Endothelial cell of umbilical vein (primary cell): ENCODE data around the gene LSM3. TPM values are rescaled to one million over a fixed set of nuclear protein-coding genes. Genes with fewer than 3 reads are reported as not detected.
A peak's percentile ranks its signal among the peaks of the same experiment; 100 is the strongest.

Source experiments
- BruUV-seq: library from RNA; stranded (reverse); fragments of 400-500 nt; replicated peaks from 2 replicates; lab custom pipeline; 2021; lab: Mats Ljungman, UMichigan
- CTCF ChIA-PET: fragments of 300-600, 350-600 bp; sonication (Branson Sonifier 250); formaldehyde crosslinking; loops from one replicate; lab custom pipeline; 2021; ENCODE audit warnings: antibody characterized with exemption, inconsistent platforms; lab: Charles Lee
- POLR2A ChIA-PET: fragments of 300-600, 350-600 bp; sonication (Branson Sonifier 250); formaldehyde crosslinking; loops from one replicate; lab custom pipeline; 2021; ENCODE audit warnings: antibody characterized with exemption, inconsistent platforms; lab: Charles Lee
- DNase-seq: peaks from one replicate; pipeline ENCODE4 v3.0.0-alpha.2; 2011; ENCODE audit warnings: low read depth, low spot score
- FAIRE-seq: peaks from 2 replicates; lab custom pipeline; 2011; peaks lifted over from hg19 to GRCh38; lab: Jason Lieb, UNC
- H2AFZ ChIP-seq: 2 replicates; pipeline ENCODE4 v1.6.0; 2012; ENCODE audit warnings: low read depth, low read length, control low read depth, inconsistent platforms
- H3K27ac ChIP-seq: 2 replicates; pipeline ENCODE4 v1.5.1; 2011; ENCODE audit warnings: low read depth, mild to moderate bottlenecking, control low read depth, low read length, moderate library complexity; ENCODE audit not compliant: insufficient read depth
- H3K27me3 ChIP-seq, 2 experiments: 2 replicates each; pipeline versions ENCODE4 v1.6.0 to v1.6.1; 2011; ENCODE audit warnings: low read length in 2 of 2, mixed read lengths in 1 of 2; ENCODE audit not compliant: control insufficient read depth in 2 of 2, insufficient read depth in 2 of 2
- H3K36me3 ChIP-seq, 2 experiments: 2 replicates in 1 of 2; 3 replicates in 1 of 2; pipeline ENCODE4 v1.5.1; 2011; ENCODE audit warnings: low read length in 2 of 2, mild to moderate bottlenecking in 1 of 2, moderate library complexity in 1 of 2; ENCODE audit not compliant: control insufficient read depth in 2 of 2, insufficient read depth in 2 of 2; ENCODE audit errors: extremely low read depth in 1 of 2
- H3K4me1 ChIP-seq: 3 replicates; pipeline ENCODE4 v1.5.1; 2011; ENCODE audit warnings: mild to moderate bottlenecking, low read length; ENCODE audit not compliant: control insufficient read depth, insufficient read depth; ENCODE audit errors: extremely low read depth
- H3K4me2 ChIP-seq: 2 replicates; pipeline ENCODE4 v1.6.1; 2011; ENCODE audit warnings: low read length, control low read depth, mixed read lengths; ENCODE audit not compliant: insufficient read depth
- H3K4me3 ChIP-seq, 3 experiments: fragments of 200-600 bp in 1 of 3; sonication (generic), shearing (Covaris generic) in 1 of 3; replicated peaks in 1 of 3; 2 replicates each; pipeline ENCODE4 v1.5.1; 2011 to 2016; ENCODE audit warnings: control low read depth in 3 of 3, low read length in 3 of 3, mild to moderate bottlenecking in 2 of 3, inconsistent platforms in 1 of 3, low read depth in 1 of 3, moderate library complexity in 1 of 3; ENCODE audit not compliant: insufficient read depth in 1 of 3
- H3K79me2 ChIP-seq: 2 replicates; pipeline ENCODE4 v1.6.0; 2012; ENCODE audit warnings: low read length, inconsistent platforms; ENCODE audit not compliant: control insufficient read depth, insufficient read depth
- H3K9ac ChIP-seq: replicated peaks from 2 replicates; pipeline ENCODE3; 2011; ENCODE audit warnings: low read length, control low read depth; ENCODE audit not compliant: insufficient read depth; ENCODE audit errors: extremely low read depth
- H3K9me1 ChIP-seq: replicated peaks from 3 replicates; pipeline ENCODE4 v1.6.0; 2011; ENCODE audit warnings: mild to moderate bottlenecking, low read length; ENCODE audit not compliant: control insufficient read depth, insufficient read depth; ENCODE audit errors: extremely low read depth
- H3K9me3 ChIP-seq: replicated peaks from 2 replicates; pipeline ENCODE4 v1.5.1; 2012; ENCODE audit warnings: low read length, inconsistent platforms; ENCODE audit not compliant: control insufficient read depth, insufficient read depth
- H4K20me1 ChIP-seq: replicated peaks from 2 replicates; pipeline ENCODE3; 2011; ENCODE audit warnings: mild to moderate bottlenecking, low read length; ENCODE audit not compliant: control insufficient read depth, insufficient read depth; ENCODE audit errors: extremely low read depth
- CTCF ChIP-seq, 2 donors: IDR thresholded peaks; 1 replicate in 1 of 2; 2 replicates in 1 of 2; pipeline ENCODE4 v1.5.1; 2011; ENCODE audit warnings: low read length in 2 of 2, mild to moderate bottlenecking in 2 of 2, moderate library complexity in 2 of 2, control low read depth in 1 of 2, inconsistent platforms in 1 of 2, low read depth in 1 of 2; ENCODE audit not compliant: insufficient read depth in 1 of 2; ENCODE audit errors: extremely low read depth in 1 of 2
- EZH2 ChIP-seq: IDR thresholded peaks from 2 replicates; pipeline ENCODE4 v1.6.1; 2012; ENCODE audit warnings: borderline replicate concordance, low read depth, mild to moderate bottlenecking, moderate library complexity, low read length, inconsistent platforms; ENCODE audit not compliant: severe bottlenecking
- FOS ChIP-seq: IDR thresholded peaks from 2 replicates; pipeline ENCODE4 v1.6.1; 2011; ENCODE audit warnings: mild to moderate bottlenecking, low read length, moderate library complexity, borderline replicate concordance; ENCODE audit not compliant: insufficient read depth
- GATA2 ChIP-seq: IDR thresholded peaks from 2 replicates; pipeline ENCODE4 v1.7.0; 2011; ENCODE audit warnings: low read depth, mild to moderate bottlenecking, moderate library complexity, mixed read lengths, low read length; ENCODE audit not compliant: insufficient read length, insufficient read depth
- JUN ChIP-seq: IDR thresholded peaks from 2 replicates; pipeline ENCODE4 v1.6.1; 2011; ENCODE audit warnings: borderline replicate concordance, low read depth; ENCODE audit not compliant: insufficient read length, insufficient read depth
- MAX ChIP-seq: IDR thresholded peaks from 2 replicates; pipeline ENCODE4 v1.6.1; 2011; ENCODE audit not compliant: insufficient read depth, insufficient read length
- MYC ChIP-seq: IDR thresholded peaks from one replicate; pipeline ENCODE4 v1.6.1; 2011; ENCODE audit warnings: mild to moderate bottlenecking, low read depth, low read length
- POLR2A ChIP-seq: IDR thresholded peaks from 2 replicates; pipeline ENCODE4 v1.6.1; 2012; ENCODE audit warnings: low read depth, mild to moderate bottlenecking, control low read depth, low read length
- POLR2AphosphoS5 ChIP-seq: IDR thresholded peaks from 2 replicates; pipeline ENCODE4 v1.6.1; 2012; ENCODE audit warnings: low read depth, mild to moderate bottlenecking, control low read depth, low read length, moderate library complexity; ENCODE audit not compliant: insufficient read depth
- dilution Hi-C: fragments of 300-500 bp; cut with MboI; formaldehyde crosslinking; loops from one replicate; pipeline ENCODE4 v1.15.0; 2019; ENCODE audit warnings: low sequenced_read_pairs; ENCODE audit not compliant: extremely low pct_ligation_motif_present
- intact Hi-C: fragments of 100-400 bp; cut with micrococcal nuclease; formaldehyde crosslinking; loops from one replicate; pipeline ENCODE4 v1.10.0; 2022
- polyA plus RNA-seq, 4 experiments: library from polyadenylated mRNA; depleted of rRNA in 3 of 4; stranded (reverse) in 3 of 4; unstranded in 1 of 4; fragments of >200 nt; gene quantifications; 2 replicates each; pipeline versions ENCODE4 v1.2.1 to v1.2.3, GENCODE V29; 2011 to 2012; ENCODE audit warnings: missing spikeins in 1 of 4
- total RNA-seq: library from RNA; stranded (reverse); gene quantifications from 2 replicates; pipeline ENCODE4 v1.2.3, GENCODE V29; 2021

LSM3 gene
- total and polyA plus RNA-seq, 2 donors (not counting 3 experiments of a cell fraction or from before 2014, with no cell fraction given) = 4.4 to 13.0 TPM

GRCh38 chr3:14177580-14178246 is 904 bp upstream of the LSM3 start:
- H2AFZ ChIP-seq = peak overlapping the region; percentile 10
- H3K4me1 ChIP-seq = peaks cover 10% of the 10 kb centered on the region
- no peak for TF ChIP-seq EZH2
- TF ChIP-seq MAX = no peak
- no peak for TF ChIP-seq MYC
- TF ChIP-seq JUN = no peak
- TF ChIP-seq POLR2A = peak; percentile 42
- TF ChIP-seq GATA2 = no peak
- TF ChIP-seq FOS = no peak
- no peak for TF ChIP-seq CTCF (IDR thresholded peaks at IDR 0.05; ENCODE audit: extremely low read depth in 1 of 2, insufficient read depth in 1 of 2, low read depth in 1 of 2, low read length in 2 of 2)
- TF ChIP-seq POLR2AphosphoS5 = no peak
- intact Hi-C loops (loop anchor here (1.0 kb wide), 3 partner anchors 33 to 282 kb away; partner anchors contain the start of gene TMEM43), dilution Hi-C loops (no loop called here)
- peak overlapping the region; percentile 70 for H3K27ac ChIP-seq
- no peaks in the 10 kb centered on the region for H4K20me1 ChIP-seq
- H3K4me3 ChIP-seq = peak overlapping the region; percentile 47 to 81 (median 70)
- no peaks in the 10 kb centered on the region for H3K9me3 ChIP-seq
- BruUV-seq = TSS peak; percentile 50
- peaks cover 0 to 4% of the 10 kb centered on the region in 2 experiments for H3K36me3 ChIP-seq
- H3K9me1 ChIP-seq = no peaks in the 10 kb centered on the region
- ChIA-PET POLR2A (interaction anchor here (0.7 to 2.2 kb wide), 5 partner anchors 9 to 55 kb away, joined by 3 to 37 read pairs (median 4); partner anchors contain the start of genes CHCHD4 and TMEM43), CTCF (interaction anchor here (1.0 to 2.2 kb wide), 4 partner anchors 9 to 52 kb away, joined by 4 to 19 read pairs (median 9); partner anchors contain the start of genes CHCHD4 and TMEM43)
- peak overlapping the region; percentile 85 for H3K4me2 ChIP-seq
- no peaks in the 10 kb centered on the region for H3K27me3 ChIP-seq
- FAIRE-seq = peak; percentile 65
- H3K79me2 ChIP-seq = peaks cover 54% of the 10 kb centered on the region
- H3K9ac ChIP-seq = peak overlapping the region; percentile 83
- no peak for DNase-seq
